Lung (tissue), 12 donors: ENCODE measurements around the gene CEP131. TPM values are rescaled to one million over a fixed set of nuclear protein-coding genes. Genes with fewer than 3 reads are reported as not detected.
A peak's percentile ranks its signal among the peaks of the same experiment; 100 is the strongest.

Experiments used
- ATAC-seq: fragments of 200-7000 bp; cut with Tn5 transposase; one replicate; pipeline ENCODE4 v1.9.1; 2020; ENCODE audit warnings: moderate number of reproducible peaks; ENCODE audit not compliant: insufficient read depth, low FRiP score
- DNase-seq, 3 donors: peaks; one replicate each; pipeline ENCODE4 v3.0.0-alpha.2; 2013 to 2017
- H3K27ac ChIP-seq, 2 donors: one replicate each; pipeline ENCODE4 v1.5.1; 2013; ENCODE audit warnings: mild to moderate bottlenecking in 2 of 2, moderate library complexity in 2 of 2, control low read depth in 1 of 2, inconsistent platforms in 1 of 2, low read depth in 1 of 2, low read length in 1 of 2
- H3K27me3 ChIP-seq, 3 donors: one replicate each; pipeline ENCODE4 v1.5.1; 2013; ENCODE audit warnings: low read length in 2 of 3; ENCODE audit not compliant: control insufficient read depth in 3 of 3, insufficient read depth in 3 of 3
- H3K36me3 ChIP-seq, 4 donors: one replicate each; pipeline ENCODE4 v1.5.1; 2013; ENCODE audit warnings: low read length in 4 of 4, mild to moderate bottlenecking in 1 of 4, moderate library complexity in 1 of 4; ENCODE audit not compliant: control insufficient read depth in 4 of 4, insufficient read depth in 4 of 4
- H3K4me1 ChIP-seq, 5 donors: one replicate each; pipeline ENCODE4 v1.5.1; 2013; ENCODE audit warnings: low read length in 5 of 5, mild to moderate bottlenecking in 2 of 5, moderate library complexity in 1 of 5; ENCODE audit not compliant: control insufficient read depth in 5 of 5, insufficient read depth in 5 of 5
- H3K4me3 ChIP-seq: one replicate; pipeline ENCODE4 v1.5.1; 2013; ENCODE audit warnings: mild to moderate bottlenecking, control low read depth, moderate library complexity
- H3K9ac ChIP-seq, 2 donors: one replicate each; pipeline ENCODE4 v1.5.1; 2013; ENCODE audit warnings: low read length in 2 of 2, control low read depth in 1 of 2; ENCODE audit not compliant: insufficient read depth in 1 of 2
- H3K9me3 ChIP-seq, 4 donors: one replicate each; pipeline ENCODE4 v1.5.1; 2013; ENCODE audit warnings: low read length in 3 of 4, mild to moderate bottlenecking in 1 of 4, moderate library complexity in 1 of 4; ENCODE audit not compliant: control insufficient read depth in 4 of 4, insufficient read depth in 3 of 4
- CTCF ChIP-seq: IDR thresholded peaks from 2 replicates; pipeline ENCODE4 v1.5.1; 2012; ENCODE audit warnings: mild to moderate bottlenecking; ENCODE audit errors: control extremely low read depth, extremely low read depth
- WGBS, 2 donors: extraction: QIAGEN DNeasy Blood & Tissue Kit; methylation state at CpG; one replicate each; pipeline ENCODE4 v1.1.7; 2013; 5-methylcytosine and 5-hydroxymethylcytosine counted together
- polyA plus RNA-seq, 2 donors: library from polyadenylated mRNA; stranded (reverse); fragments of 200-250 nt; gene quantifications; one replicate each; pipeline ENCODE4 v1.2.1, GENCODE V29; 2013
- total RNA-seq, 2 donors: library from RNA; depleted of rRNA in 1 of 2; stranded (reverse); fragments of >200 nt in 1 of 2; gene quantifications; one replicate each; pipeline ENCODE4 v1.2.1, GENCODE V29; 2014 to 2021
- donor health status: control.
- donor health status: control.
- donor health status: Bipolar disorder and iron deficiency.
- donor health status: healthy.
- donor health status: DM: yes; HTN: yes; CAD: no.

Gene CEP131
- total and polyA plus RNA-seq, 4 donors: 7.0 to 14.5 (median 10.9) TPM

- no peak for ATAC-seq
- H3K36me3 ChIP-seq: peaks cover 0 to 13% (median 2%) of the 10 kb centered on the region in 4 donors
- H3K27ac ChIP-seq: no peak overlapping the region
- no peaks in the 10 kb centered on the region for H3K9me3 ChIP-seq
- H3K9ac ChIP-seq: no peak overlapping the region
- no peak overlapping the region for H3K4me3 ChIP-seq
- no peaks in the 10 kb centered on the region for H3K27me3 ChIP-seq
- no peak for TF ChIP-seq CTCF
- no peak for DNase-seq
- WGBS, 2 donors: 70 to 76% methylated on average over 12 to 14 of the region's 14 CpGs
- H3K4me1 ChIP-seq: peaks cover 0 to 19% (median 0%) of the 10 kb centered on the region in 5 donors
These were observed 25.4 kb downstream of the CEP131 start for GRCh38 chr17:81197409-81197795.

- WGBS, 2 donors: 69 to 77% methylated on average over 45 of the region's 45 CpGs
- peaks cover 0 to 19% (median 0%) of the 10 kb centered on the region in 5 donors for H3K4me1 ChIP-seq
- no peaks in the 10 kb centered on the region for H3K27me3 ChIP-seq
- H3K27ac ChIP-seq: peak overlapping the region in 1 of 2 donors; percentile 16
- no peak for TF ChIP-seq CTCF
- no peaks in the 10 kb centered on the region for H3K9me3 ChIP-seq
- ATAC-seq: no peak
- peaks cover 0 to 12% (median 2%) of the 10 kb centered on the region in 4 donors for H3K36me3 ChIP-seq
- H3K4me3 ChIP-seq: no peak overlapping the region
- H3K9ac ChIP-seq: no peak overlapping the region
- DNase-seq: peak in 1 of 3 donors; percentile 32
These were observed 26.0 kb downstream of the CEP131 start for GRCh38 chr17:81196505-81197408.

GRCh38 chr17:81195941-81196495, 26.7 kb downstream of the CEP131 start:
- H3K9me3 ChIP-seq: no peaks in the 10 kb centered on the region
- H3K36me3 ChIP-seq: peaks cover 0 to 13% (median 0%) of the 10 kb centered on the region in 4 donors
- H3K4me3 ChIP-seq: no peak overlapping the region
- DNase-seq: no peak
- H3K27ac ChIP-seq: no peak overlapping the region
- no peak for TF ChIP-seq CTCF
- H3K27me3 ChIP-seq: no peaks in the 10 kb centered on the region
- H3K4me1 ChIP-seq: peaks cover 0 to 19% (median 0%) of the 10 kb centered on the region in 5 donors
- WGBS, 2 donors: 87 to 89% methylated on average over 14 of the region's 14 CpGs
- no peak for ATAC-seq
- H3K9ac ChIP-seq: no peak overlapping the region
